Esophagus squamous epithelium (tissue), 5 donors: ENCODE measurements around the gene SPRY4. TPM values are rescaled to one million over a fixed set of nuclear protein-coding genes. Genes with fewer than 3 reads are reported as not detected.
"Not testable (repeated sequence)": the region's sequence is repeated elsewhere in the genome, so short reads cannot be mapped to it uniquely, and the experiment has no call there.

Experiments used
- DNase-seq: peaks from one replicate; lab custom pipeline; 2025; lab: John Stamatoyannopoulos, UW
- H3K27ac ChIP-seq, 4 donors: fragments of 200-600 bp; sonication (generic); one replicate each; pipeline ENCODE4 v1.5.1; 2016 to 2019; ENCODE audit warnings: mild to moderate bottlenecking in 1 of 4
- H3K27me3 ChIP-seq, 4 donors: fragments of 200-600 bp; sonication (generic); 1 replicate in 3 of 4; 2 replicates in 1 of 4; pipeline versions ENCODE4 v1.5.1 to v1.6.0; 2017 to 2021; ENCODE audit warnings: antibody characterized with exemption in 1 of 4
- H3K36me3 ChIP-seq, 3 donors: fragments of 200-600 bp; sonication (generic); one replicate each; pipeline ENCODE4 v1.5.1; 2016 to 2019
- H3K4me1 ChIP-seq, 3 donors: fragments of 200-600 bp; sonication (generic); one replicate each; pipeline ENCODE4 v1.5.1; 2017 to 2019
- H3K4me3 ChIP-seq, 4 donors: fragments of 200-600 bp; sonication (generic); 1 replicate in 3 of 4; 2 replicates in 1 of 4; pipeline ENCODE4 v1.5.1; 2016 to 2019; ENCODE audit warnings: mild to moderate bottlenecking in 2 of 4, moderate library complexity in 1 of 4
- H3K9me3 ChIP-seq, 3 donors: fragments of 200-600 bp; sonication (generic); one replicate each; pipeline ENCODE4 v1.5.1; 2016 to 2019
- POLR2A ChIP-seq, 4 donors: fragments of 450-650 bp; IDR thresholded peaks; one replicate each; pipeline ENCODE4 v1.6.1; 2017; ENCODE audit warnings: antibody characterized with exemption in 4 of 4, mild to moderate bottlenecking in 4 of 4, moderate library complexity in 3 of 4
- WGBS, 2 donors: methylation state at CpG; one replicate each; pipeline ENCODE4 v1.1.5; 2018; 5-methylcytosine and 5-hydroxymethylcytosine counted together
- intact Hi-C: fragments of 100-400 bp; cut with DNase I; formaldehyde crosslinking; loops from one replicate; pipeline ENCODE4 v1.15.0; 2022
- total RNA-seq, 4 donors: library from RNA; depleted of rRNA; stranded (reverse); fragments of >200 nt; gene quantifications; one replicate each; pipeline ENCODE4 v1.1.0, GENCODE V29; 2016
- TF ChIP-seq, protein P1 (sequence below), 6 experiments: fragments of 450-650 bp in 4 of 6; fragments of 200-600 bp in 2 of 6; sonication (generic) in 2 of 6; IDR thresholded peaks; one replicate each; pipeline ENCODE4 v1.5.1; 2016 to 2019; ENCODE audit warnings: antibody characterized with exemption in 6 of 6, mild to moderate bottlenecking in 4 of 6, moderate library complexity in 4 of 6
- donor health status: DM: yes; HTN: yes; CAD: no.

The SPRY4 gene
- total RNA-seq, 4 donors from 2014 or later, result 1.9 to 7.1 (median 4.4) TPM

- H3K4me3 ChIP-seq, result no peak overlapping the region
- no peaks in the 10 kb centered on the region for H3K4me1 ChIP-seq
- H3K27ac ChIP-seq, result no peak overlapping the region
- peaks cover 0 to 7% (median 6%) of the 10 kb centered on the region in 3 donors for H3K9me3 ChIP-seq
- TF ChIP-seq, protein P1, sequence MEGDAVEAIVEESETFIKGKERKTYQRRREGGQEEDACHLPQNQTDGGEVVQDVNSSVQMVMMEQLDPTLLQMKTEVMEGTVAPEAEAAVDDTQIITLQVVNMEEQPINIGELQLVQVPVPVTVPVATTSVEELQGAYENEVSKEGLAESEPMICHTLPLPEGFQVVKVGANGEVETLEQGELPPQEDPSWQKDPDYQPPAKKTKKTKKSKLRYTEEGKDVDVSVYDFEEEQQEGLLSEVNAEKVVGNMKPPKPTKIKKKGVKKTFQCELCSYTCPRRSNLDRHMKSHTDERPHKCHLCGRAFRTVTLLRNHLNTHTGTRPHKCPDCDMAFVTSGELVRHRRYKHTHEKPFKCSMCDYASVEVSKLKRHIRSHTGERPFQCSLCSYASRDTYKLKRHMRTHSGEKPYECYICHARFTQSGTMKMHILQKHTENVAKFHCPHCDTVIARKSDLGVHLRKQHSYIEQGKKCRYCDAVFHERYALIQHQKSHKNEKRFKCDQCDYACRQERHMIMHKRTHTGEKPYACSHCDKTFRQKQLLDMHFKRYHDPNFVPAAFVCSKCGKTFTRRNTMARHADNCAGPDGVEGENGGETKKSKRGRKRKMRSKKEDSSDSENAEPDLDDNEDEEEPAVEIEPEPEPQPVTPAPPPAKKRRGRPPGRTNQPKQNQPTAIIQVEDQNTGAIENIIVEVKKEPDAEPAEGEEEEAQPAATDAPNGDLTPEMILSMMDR (IDR thresholded peaks at IDR 0.05), result no peak
- TF ChIP-seq POLR2A (IDR thresholded peaks at IDR 0.05), result no peak
- intact Hi-C loops, result no loop called here
- DNase-seq, result no peak
- H3K36me3 ChIP-seq, result no peaks in the 10 kb centered on the region
- H3K27me3 ChIP-seq, result no peaks in the 10 kb centered on the region
Measured at GRCh38 chr5:142350021-142350420, 25.2 kb upstream of the SPRY4 start.

- Histone ChIP-seq H3K4me3 (no peak overlapping the region), H3K36me3 (no peaks in the 10 kb centered on the region), H3K27ac (no peak overlapping the region), H3K4me1 (no peaks in the 10 kb centered on the region), H3K9me3 (peaks cover 7 to 25% (median 16%) of the 10 kb centered on the region in 3 donors), H3K27me3 (no peaks in the 10 kb centered on the region)
- intact Hi-C loops, result no loop called here
- DNase-seq, result no peak
- 50 to 74% methylated on average over 1 to 2 of the region's 2 CpGs for whole genome bisulfite sequencing, 2 donors
- no peak for TF ChIP-seq POLR2A (IDR thresholded peaks at IDR 0.05)
- TF ChIP-seq, protein P1 (IDR thresholded peaks at IDR 0.05), result no peak
Measured at GRCh38 chr5:142346706-142347105, 21.9 kb upstream of the SPRY4 start.

GRCh38 chr5:142344915-142345314 is 20.1 kb upstream of the SPRY4 start:
- H3K36me3 ChIP-seq, H3K27me3 ChIP-seq, DNase-seq, H3K4me1 ChIP-seq, H3K4me3 ChIP-seq, intact Hi-C loops, H3K27ac ChIP-seq: not testable (repeated sequence)
- H3K9me3 ChIP-seq, result peaks cover 7 to 25% (median 16%) of the 10 kb centered on the region in 3 donors
- WGBS, 2 donors, result 74 to 96% methylated on average over 3 of the region's 3 CpGs

GRCh38 chr5:142343531-142343930 is 18.7 kb upstream of the SPRY4 start:
- H3K27me3 ChIP-seq, result no peaks in the 10 kb centered on the region
- no peak for DNase-seq
- H3K9me3 ChIP-seq, result peaks cover 7 to 25% (median 16%) of the 10 kb centered on the region in 3 donors
- intact Hi-C loops, result no loop called here
- 84 to 91% methylated on average over 4 of the region's 4 CpGs for WGBS, 2 donors
- H3K36me3 ChIP-seq, result no peaks in the 10 kb centered on the region
- no peak for TF ChIP-seq POLR2A (IDR thresholded peaks at IDR 0.05)
- TF ChIP-seq, protein P1 (IDR thresholded peaks at IDR 0.05), result no peak
- H3K27ac ChIP-seq, result no peak overlapping the region
- H3K4me3 ChIP-seq, result no peak overlapping the region
- no peaks in the 10 kb centered on the region for H3K4me1 ChIP-seq

- H3K36me3 ChIP-seq, result no peaks in the 10 kb centered on the region
- H3K9me3 ChIP-seq, result peaks cover 7 to 25% (median 16%) of the 10 kb centered on the region in 3 donors
- no peaks in the 10 kb centered on the region for H3K27me3 ChIP-seq
- no peaks in the 10 kb centered on the region for H3K4me1 ChIP-seq
- no peak overlapping the region for H3K4me3 ChIP-seq
- TF ChIP-seq POLR2A (IDR thresholded peaks at IDR 0.05), result no peak
- TF ChIP-seq, protein P1 (IDR thresholded peaks at IDR 0.05), result no peak
- 73 to 74% methylated on average over 10 to 12 of the region's 16 CpGs for WGBS, 2 donors
- no peak overlapping the region for H3K27ac ChIP-seq
- intact Hi-C loops, result no loop called here
- DNase-seq, result no peak
Measured at GRCh38 chr5:142342128-142342981, 17.5 kb upstream of the SPRY4 start.
